Amygdala (tissue), 56 donors: ENCODE data around the gene IFT74.
"Not testable (repeated sequence)": the region's sequence is repeated elsewhere in the genome, so short reads cannot be mapped to it uniquely, and the experiment has no call there.

Experiments used
- DNase-seq, 56 donors: peaks; one replicate each; lab custom pipeline; 2025; lab: John Stamatoyannopoulos, UW

Gene IFT74

GRCh38 chr9:27065288-27065687 lies 109.1 kb downstream of the IFT74 start:
- no peak for DNase-seq

GRCh38 chr9:27073841-27074728 lies 117.9 kb downstream of the IFT74 start:
- no peak for DNase-seq

GRCh38 chr9:27078685-27079084 lies 122.5 kb downstream of the IFT74 start:
- no peak for DNase-seq

GRCh38 chr9:27085456-27085855 lies 129.2 kb downstream of the IFT74 start:
- no peak for DNase-seq

GRCh38 chr9:27086818-27087680 lies 130.8 kb downstream of the IFT74 start:
- DNase-seq: no peak

GRCh38 chr9:27088981-27089380 lies 132.8 kb downstream of the IFT74 start:
- DNase-seq: no peak

- DNase-seq: no peak
Measured at GRCh38 chr9:27089706-27090105, 133.5 kb downstream of the IFT74 start.

- DNase-seq: no peak
Measured at GRCh38 chr9:27090231-27090630, 134.0 kb downstream of the IFT74 start.

GRCh38 chr9:27090711-27091110 lies 134.5 kb downstream of the IFT74 start:
- no peak for DNase-seq

GRCh38 chr9:27092496-27092895 lies 136.3 kb downstream of the IFT74 start:
- DNase-seq: not testable (repeated sequence)

GRCh38 chr9:27093384-27094067 lies 137.3 kb downstream of the IFT74 start:
- not testable (repeated sequence) for DNase-seq

- no peak for DNase-seq
Measured at GRCh38 chr9:27094640-27095298, 138.6 kb downstream of the IFT74 start.

GRCh38 chr9:27107241-27107640 lies 151.0 kb downstream of the IFT74 start:
- no peak for DNase-seq

GRCh38 chr9:27108981-27109541 lies 152.8 kb downstream of the IFT74 start, which contains the start of gene TEK:
TEK (plus strand) TSS chr9:27109225; CDS start chr9:27109591, 366 bp downstream.
- DNase-seq: no peak

GRCh38 chr9:27109621-27110020 lies 153.4 kb downstream of the IFT74 start:
- DNase-seq: no peak

- DNase-seq: no peak
Measured at GRCh38 chr9:27110181-27110580, 154.0 kb downstream of the IFT74 start.

GRCh38 chr9:27112235-27112634 lies 156.0 kb downstream of the IFT74 start:
- no peak for DNase-seq
